ENCODE data around the gene PDE8B. TPM values are rescaled to one million over a fixed set of nuclear protein-coding genes. Genes with fewer than 3 reads are reported as not detected.

The PDE8B gene
- total RNA-seq, 1 experiment from 2014 or later, result 1.9 TPM

GRCh38 chr5:77316871-77317661 lies 106.6 kb downstream of the PDE8B start:
- no peak for DNase-seq (ENCODE audit: extremely low read depth, low read depth)

- DNase-seq (ENCODE audit: extremely low read depth, low read depth), result no peak
These were observed 107.6 kb downstream of the PDE8B start for GRCh38 chr5:77318060-77318459.

- DNase-seq (ENCODE audit: extremely low read depth, low read depth), result no peak
These were observed 108.8 kb downstream of the PDE8B start for GRCh38 chr5:77319117-77319804.

- DNase-seq (ENCODE audit: extremely low read depth, low read depth), result no peak
These were observed 111.4 kb downstream of the PDE8B start for GRCh38 chr5:77321793-77322394.

GRCh38 chr5:77322406-77322805 lies 111.9 kb downstream of the PDE8B start:
- no peak for DNase-seq (ENCODE audit: extremely low read depth, low read depth)

GRCh38 chr5:77325921-77326541 lies 115.6 kb downstream of the PDE8B start:
- no peak for DNase-seq (ENCODE audit: extremely low read depth, low read depth)

- DNase-seq (ENCODE audit: extremely low read depth, low read depth), result no peak
These were observed 116.7 kb downstream of the PDE8B start for GRCh38 chr5:77326986-77327734.

- no peak for DNase-seq (ENCODE audit: extremely low read depth, low read depth)
These were observed 118.6 kb downstream of the PDE8B start for GRCh38 chr5:77328930-77329647.

GRCh38 chr5:77329664-77330430 lies 119.4 kb downstream of the PDE8B start:
- DNase-seq (ENCODE audit: extremely low read depth, low read depth), result no peak

GRCh38 chr5:77333036-77333435 lies 122.6 kb downstream of the PDE8B start:
- DNase-seq (ENCODE audit: extremely low read depth, low read depth), result no peak

GRCh38 chr5:77333451-77334123 lies 123.1 kb downstream of the PDE8B start:
- no peak for DNase-seq (ENCODE audit: extremely low read depth, low read depth)

GRCh38 chr5:77337246-77337645 lies 126.8 kb downstream of the PDE8B start:
- DNase-seq (ENCODE audit: extremely low read depth, low read depth), result no peak

- DNase-seq (ENCODE audit: extremely low read depth, low read depth), result no peak
These were observed 127.2 kb downstream of the PDE8B start for GRCh38 chr5:77337686-77338085.

GRCh38 chr5:77339337-77339890 lies 128.9 kb downstream of the PDE8B start:
- DNase-seq (ENCODE audit: extremely low read depth, low read depth), result no peak

- DNase-seq (ENCODE audit: extremely low read depth, low read depth), result no peak
These were observed 132.7 kb downstream of the PDE8B start for GRCh38 chr5:77343165-77343564.

- no peak for DNase-seq (ENCODE audit: extremely low read depth, low read depth)
These were observed 137.1 kb downstream of the PDE8B start for GRCh38 chr5:77347435-77348098.

GRCh38 chr5:77353251-77353650 lies 142.8 kb downstream of the PDE8B start:
- DNase-seq (ENCODE audit: extremely low read depth, low read depth), result no peak

- no peak for DNase-seq (ENCODE audit: extremely low read depth, low read depth)
These were observed 144.0 kb downstream of the PDE8B start for GRCh38 chr5:77354454-77354853.

Measured in NCI-H460 (cell line).